ENCODE data around the gene EWSR1. TPM values are rescaled to one million over a fixed set of nuclear protein-coding genes. Genes with fewer than 3 reads are reported as not detected.

Gene EWSR1
- total RNA-seq, 1 donor from 2014 or later: 211 TPM

GRCh38 chr22:29315286-29316140 is 47.4 kb downstream of the EWSR1 start, which contains the start of gene RASL10A:
Gene RASL10A (minus strand): TSS chr22:29315697. CDS start chr22:29315246, 451 bp downstream.
- TF ChIP-seq, protein P1, sequence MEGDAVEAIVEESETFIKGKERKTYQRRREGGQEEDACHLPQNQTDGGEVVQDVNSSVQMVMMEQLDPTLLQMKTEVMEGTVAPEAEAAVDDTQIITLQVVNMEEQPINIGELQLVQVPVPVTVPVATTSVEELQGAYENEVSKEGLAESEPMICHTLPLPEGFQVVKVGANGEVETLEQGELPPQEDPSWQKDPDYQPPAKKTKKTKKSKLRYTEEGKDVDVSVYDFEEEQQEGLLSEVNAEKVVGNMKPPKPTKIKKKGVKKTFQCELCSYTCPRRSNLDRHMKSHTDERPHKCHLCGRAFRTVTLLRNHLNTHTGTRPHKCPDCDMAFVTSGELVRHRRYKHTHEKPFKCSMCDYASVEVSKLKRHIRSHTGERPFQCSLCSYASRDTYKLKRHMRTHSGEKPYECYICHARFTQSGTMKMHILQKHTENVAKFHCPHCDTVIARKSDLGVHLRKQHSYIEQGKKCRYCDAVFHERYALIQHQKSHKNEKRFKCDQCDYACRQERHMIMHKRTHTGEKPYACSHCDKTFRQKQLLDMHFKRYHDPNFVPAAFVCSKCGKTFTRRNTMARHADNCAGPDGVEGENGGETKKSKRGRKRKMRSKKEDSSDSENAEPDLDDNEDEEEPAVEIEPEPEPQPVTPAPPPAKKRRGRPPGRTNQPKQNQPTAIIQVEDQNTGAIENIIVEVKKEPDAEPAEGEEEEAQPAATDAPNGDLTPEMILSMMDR (conservative IDR thresholded peaks at IDR 0.05; ENCODE audit: low read depth, low read length): no peak
- H3K4me3 ChIP-seq (ENCODE audit: low read depth, low read length): no peak within 1 kb of the TSS
- no peak for DNase-seq (ENCODE audit: low read depth)

DNA sequence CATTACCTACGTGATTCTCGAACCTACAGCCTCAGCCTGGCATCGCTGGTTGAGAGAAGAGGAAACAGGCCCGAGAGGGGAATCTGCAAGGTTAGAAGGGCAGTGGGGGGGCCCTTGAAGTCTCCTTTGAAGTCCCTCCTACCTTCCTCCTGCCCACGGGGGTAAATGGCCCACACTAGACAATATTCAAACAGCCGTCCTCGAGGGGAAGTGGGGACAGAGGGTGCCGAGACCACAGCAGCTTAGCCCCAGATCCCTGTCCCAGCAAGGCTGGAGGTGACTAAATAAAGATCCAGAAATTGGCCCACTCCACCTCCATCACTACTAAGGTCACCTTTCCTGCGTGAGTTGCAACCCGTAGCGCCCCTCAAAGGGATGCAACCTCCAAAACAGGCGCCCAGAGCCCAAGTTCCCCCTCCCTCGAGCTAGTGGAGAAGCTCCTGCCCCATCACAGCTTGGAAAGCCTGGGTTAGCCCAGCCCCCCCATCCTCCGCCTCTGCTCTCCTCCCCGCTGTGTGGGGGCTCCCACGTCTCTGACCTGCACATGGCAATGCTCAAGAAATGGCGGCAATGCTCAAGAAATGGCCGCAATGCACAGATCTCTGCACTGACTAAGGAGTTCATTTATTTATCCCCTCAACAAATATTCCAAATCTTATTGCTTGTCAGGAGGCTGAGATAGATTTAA is 48.2 kb downstream of the EWSR1 start:
- H3K4me3 ChIP-seq (ENCODE audit: low read depth, low read length): no peak overlapping the region
- TF ChIP-seq, protein P1 (conservative IDR thresholded peaks at IDR 0.05; ENCODE audit: low read depth, low read length): no peak
- DNase-seq (ENCODE audit: low read depth): no peak

GRCh38 chr22:29317827-29318454 is 49.9 kb downstream of the EWSR1 start:
- H3K4me3 ChIP-seq (ENCODE audit: low read depth, low read length): no peak overlapping the region
- TF ChIP-seq, protein P1 (conservative IDR thresholded peaks at IDR 0.05; ENCODE audit: low read depth, low read length): no peak
- no peak for DNase-seq (ENCODE audit: low read depth)

DNA sequence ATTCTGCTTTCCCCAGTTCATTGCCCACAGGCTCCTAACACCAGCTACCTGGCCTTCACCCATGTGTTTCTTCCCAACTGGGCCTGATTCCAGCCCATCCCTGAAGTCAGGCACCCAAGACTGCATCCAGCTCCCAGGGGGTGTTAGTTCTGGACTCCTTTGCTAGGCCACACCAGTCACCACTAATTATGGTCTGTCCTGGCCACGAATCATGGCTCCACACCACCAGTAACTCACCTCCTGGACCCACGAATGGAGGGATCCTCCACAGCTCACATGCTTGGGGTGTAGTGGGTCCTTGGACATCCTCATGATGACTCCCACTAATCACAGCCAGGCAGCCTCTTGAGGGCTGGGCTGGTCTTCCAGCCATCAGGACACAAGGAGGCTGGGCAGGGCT is 51.0 kb downstream of the EWSR1 start:
- no peak overlapping the region for H3K4me3 ChIP-seq (ENCODE audit: low read depth, low read length)
- no peak for DNase-seq (ENCODE audit: low read depth)
- TF ChIP-seq, protein P1 (conservative IDR thresholded peaks at IDR 0.05; ENCODE audit: low read depth, low read length): no peak

DNA sequence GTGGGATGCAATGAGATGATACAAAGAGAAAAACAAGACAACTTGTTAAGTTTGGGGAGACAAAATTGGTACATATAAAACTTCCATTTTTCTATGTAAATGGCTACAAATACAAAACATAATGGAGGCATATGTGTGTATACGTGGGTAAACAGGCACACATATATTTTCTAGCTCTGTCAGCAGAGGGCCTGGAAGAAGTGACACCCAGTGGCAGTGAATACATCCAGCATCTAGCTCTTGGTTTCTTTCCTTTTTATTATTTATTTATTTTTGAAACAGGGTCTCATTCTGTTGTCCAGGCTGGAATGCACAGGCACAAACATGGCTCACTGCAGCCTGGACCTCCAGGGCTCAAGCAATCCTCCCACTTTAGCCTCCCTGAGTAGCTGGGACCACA is 52.5 kb downstream of the EWSR1 start:
- H3K4me3 ChIP-seq (ENCODE audit: low read depth, low read length): no peak overlapping the region
- TF ChIP-seq, protein P1 (conservative IDR thresholded peaks at IDR 0.05; ENCODE audit: low read depth, low read length): peak; percentile 32
- DNase-seq (ENCODE audit: low read depth): no peak

DNA sequence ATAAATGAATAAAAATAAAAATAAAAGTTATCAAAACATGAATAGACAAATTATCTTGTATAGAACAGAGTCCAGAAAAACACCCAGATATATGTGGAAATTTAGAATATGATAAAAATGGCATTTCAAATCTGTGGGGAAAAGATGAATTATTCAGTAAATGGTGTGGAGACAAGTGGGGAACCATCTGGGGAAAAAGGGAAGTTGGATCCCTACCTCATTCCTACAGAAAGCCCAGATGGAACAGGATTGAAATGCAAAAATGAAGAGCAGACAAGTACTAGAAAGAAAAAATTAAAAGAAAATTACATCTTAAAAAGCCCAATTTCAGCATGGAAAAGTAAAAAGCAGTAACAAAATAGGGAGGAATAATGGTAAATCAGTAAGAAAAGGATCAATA is 55.6 kb downstream of the EWSR1 start:
- no peak for DNase-seq (ENCODE audit: low read depth)
- no peak overlapping the region for H3K4me3 ChIP-seq (ENCODE audit: low read depth, low read length)
- TF ChIP-seq, protein P1 (conservative IDR thresholded peaks at IDR 0.05; ENCODE audit: low read depth, low read length): no peak
